Neural progenitor cell (in vitro differentiated cells): Measurements from ENCODE around the gene LEPR.

Source experiments
- EZH2 ChIP-seq: fragments of 200-600 bp; sonication (generic); IDR thresholded peaks from 2 replicates; pipeline ENCODE4 v1.6.1; 2017; ENCODE audit warnings: antibody characterized with exemption, mild to moderate bottlenecking, moderate library complexity
- TF ChIP-seq, protein P1 (sequence below): fragments of 200-600 bp; sonication (generic); IDR thresholded peaks from 2 replicates; pipeline ENCODE4 v1.5.1; 2017; ENCODE audit warnings: antibody characterized with exemption, mild to moderate bottlenecking

GRCh38 chr1:65419681-65420589 is 533 bp upstream of the LEPR start:
- TF ChIP-seq, protein P1, sequence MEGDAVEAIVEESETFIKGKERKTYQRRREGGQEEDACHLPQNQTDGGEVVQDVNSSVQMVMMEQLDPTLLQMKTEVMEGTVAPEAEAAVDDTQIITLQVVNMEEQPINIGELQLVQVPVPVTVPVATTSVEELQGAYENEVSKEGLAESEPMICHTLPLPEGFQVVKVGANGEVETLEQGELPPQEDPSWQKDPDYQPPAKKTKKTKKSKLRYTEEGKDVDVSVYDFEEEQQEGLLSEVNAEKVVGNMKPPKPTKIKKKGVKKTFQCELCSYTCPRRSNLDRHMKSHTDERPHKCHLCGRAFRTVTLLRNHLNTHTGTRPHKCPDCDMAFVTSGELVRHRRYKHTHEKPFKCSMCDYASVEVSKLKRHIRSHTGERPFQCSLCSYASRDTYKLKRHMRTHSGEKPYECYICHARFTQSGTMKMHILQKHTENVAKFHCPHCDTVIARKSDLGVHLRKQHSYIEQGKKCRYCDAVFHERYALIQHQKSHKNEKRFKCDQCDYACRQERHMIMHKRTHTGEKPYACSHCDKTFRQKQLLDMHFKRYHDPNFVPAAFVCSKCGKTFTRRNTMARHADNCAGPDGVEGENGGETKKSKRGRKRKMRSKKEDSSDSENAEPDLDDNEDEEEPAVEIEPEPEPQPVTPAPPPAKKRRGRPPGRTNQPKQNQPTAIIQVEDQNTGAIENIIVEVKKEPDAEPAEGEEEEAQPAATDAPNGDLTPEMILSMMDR, result no peak
- TF ChIP-seq EZH2, result peak; percentile 36
